Liver (tissue), 9 donors: ENCODE data around the gene GRID2IP. TPM values are rescaled to one million over a fixed set of nuclear protein-coding genes. Genes with fewer than 3 reads are reported as not detected.

Experiments used
- DNase-seq: peaks from one replicate; pipeline ENCODE4 v3.0.0-alpha.2; 2017; ENCODE audit warnings: low spot score
- H3K27ac ChIP-seq, 2 donors: one replicate each; pipeline ENCODE4 v1.7.0; 2013; ENCODE audit warnings: inconsistent platforms in 2 of 2, low read length in 2 of 2, control low read depth in 1 of 2, low read depth in 1 of 2, mild to moderate bottlenecking in 1 of 2
- H3K27me3 ChIP-seq, 4 donors: one replicate each; pipeline versions ENCODE4 v1.6.1 to v1.7.0; 2013; ENCODE audit warnings: low read length in 3 of 4, inconsistent platforms in 1 of 4, mild to moderate bottlenecking in 1 of 4, moderate library complexity in 1 of 4; ENCODE audit not compliant: control insufficient read depth in 4 of 4, insufficient read depth in 4 of 4
- H3K36me3 ChIP-seq, 4 donors: one replicate each; pipeline versions ENCODE4 v1.6.1 to v1.7.0; 2013; ENCODE audit warnings: low read length in 3 of 4, mild to moderate bottlenecking in 3 of 4, low read depth in 1 of 4, moderate library complexity in 1 of 4; ENCODE audit not compliant: control insufficient read depth in 4 of 4, insufficient read depth in 3 of 4
- H3K4me1 ChIP-seq, 4 donors: one replicate each; pipeline versions ENCODE4 v1.6.1 to v1.7.0; 2013; ENCODE audit warnings: low read length in 3 of 4, mild to moderate bottlenecking in 3 of 4, moderate library complexity in 1 of 4; ENCODE audit not compliant: control insufficient read depth in 4 of 4, insufficient read depth in 4 of 4
- H3K4me3 ChIP-seq, 3 donors: one replicate each; pipeline versions ENCODE4 v1.6.1 to v1.7.0; 2013; ENCODE audit warnings: low read length in 3 of 3, control low read depth in 1 of 3, low read depth in 1 of 3, mild to moderate bottlenecking in 1 of 3
- H3K9ac ChIP-seq, 2 donors: one replicate each; pipeline ENCODE4 v1.7.0; 2013; ENCODE audit warnings: low read length in 2 of 2, mild to moderate bottlenecking in 2 of 2, moderate library complexity in 2 of 2, control low read depth in 1 of 2, low read depth in 1 of 2
- H3K9me3 ChIP-seq, 4 donors: one replicate each; pipeline versions ENCODE4 v1.6.1 to v1.7.0; 2013; ENCODE audit warnings: low read length in 3 of 4; ENCODE audit not compliant: control insufficient read depth in 4 of 4
- ATF3 ChIP-seq: IDR thresholded peaks from 2 replicates; pipeline ENCODE4 v1.6.1; 2016; ENCODE audit warnings: antibody characterized with exemption
- CTCF ChIP-seq: fragments of 150-350 bp; IDR thresholded peaks from 2 replicates; pipeline ENCODE4 v1.5.1; 2017; ENCODE audit warnings: improper control_type of control experiment, low read depth, low read length; ENCODE audit not compliant: missing input control
- EGR1 ChIP-seq, 2 donors: IDR thresholded peaks; 2 replicates each; pipeline ENCODE4 v1.6.1; 2016 to 2018; ENCODE audit warnings: antibody characterized with exemption in 2 of 2, low read depth in 2 of 2
- FOXA1 ChIP-seq: IDR thresholded peaks from 2 replicates; pipeline ENCODE4 v1.6.1; 2016; ENCODE audit warnings: antibody characterized with exemption
- FOXA2 ChIP-seq: IDR thresholded peaks from 2 replicates; pipeline ENCODE4 v1.6.1; 2016; ENCODE audit warnings: antibody characterized with exemption
- GABPA ChIP-seq, 2 donors: IDR thresholded peaks in 1 of 2; conservative IDR thresholded peaks in 1 of 2; 2 replicates each; pipeline ENCODE4 v1.6.1; 2016; ENCODE audit warnings: antibody characterized with exemption in 2 of 2, mild to moderate bottlenecking in 1 of 2, moderate library complexity in 1 of 2
- HNF4A ChIP-seq, 2 donors: conservative IDR thresholded peaks; 2 replicates each; pipeline ENCODE4 v1.6.1; 2016; ENCODE audit warnings: antibody characterized with exemption in 2 of 2, mild to moderate bottlenecking in 2 of 2
- HNF4G ChIP-seq: IDR thresholded peaks from 2 replicates; pipeline ENCODE4 v1.6.1; 2016; ENCODE audit warnings: antibody characterized with exemption
- JUND ChIP-seq, 2 donors: IDR thresholded peaks; 2 replicates each; pipeline ENCODE4 v1.6.1; 2016; ENCODE audit warnings: antibody characterized with exemption in 2 of 2
- MAX ChIP-seq: IDR thresholded peaks from 2 replicates; pipeline ENCODE4 v1.6.1; 2016; ENCODE audit warnings: antibody characterized with exemption
- NR2F2 ChIP-seq: IDR thresholded peaks from 2 replicates; pipeline ENCODE4 v1.6.1; 2016; ENCODE audit warnings: antibody characterized with exemption
- RAD21 ChIP-seq, 2 donors: IDR thresholded peaks; 2 replicates each; pipeline ENCODE4 v1.6.1; 2016; ENCODE audit warnings: antibody characterized with exemption in 2 of 2, mild to moderate bottlenecking in 2 of 2
- REST ChIP-seq: IDR thresholded peaks from 2 replicates; pipeline ENCODE4 v1.6.1; 2016; ENCODE audit warnings: antibody characterized with exemption, mild to moderate bottlenecking
- RXRA ChIP-seq, 2 donors: IDR thresholded peaks; 2 replicates each; pipeline ENCODE4 v1.6.1; 2017 to 2018; ENCODE audit warnings: antibody characterized with exemption in 2 of 2, mild to moderate bottlenecking in 1 of 2
- SP1 ChIP-seq: IDR thresholded peaks from 2 replicates; pipeline ENCODE4 v1.6.1; 2018; ENCODE audit warnings: antibody characterized with exemption, mild to moderate bottlenecking
- TAF1 ChIP-seq: conservative IDR thresholded peaks from 2 replicates; pipeline ENCODE4 v1.6.1; 2016; ENCODE audit warnings: antibody characterized with exemption, mild to moderate bottlenecking
- YY1 ChIP-seq: IDR thresholded peaks from 2 replicates; pipeline ENCODE4 v1.6.1; 2016; ENCODE audit warnings: antibody characterized with exemption, mild to moderate bottlenecking
- ZBTB33 ChIP-seq: IDR thresholded peaks from 2 replicates; pipeline ENCODE4 v1.6.1; 2016; ENCODE audit warnings: antibody characterized with exemption
- WGBS: extraction: QIAGEN DNeasy Blood & Tissue Kit; methylation state at CpG from one replicate; pipeline ENCODE4 v1.1.7; 2013; 5-methylcytosine and 5-hydroxymethylcytosine counted together
- polyA plus RNA-seq, 2 donors: library from polyadenylated mRNA; stranded (reverse) in 1 of 2; unstranded in 1 of 2; fragments of 200-250 nt in 1 of 2; fragments of >200 nt in 1 of 2; fragmentation: Nextera tagmentation in 1 of 2; extraction: Ambion mirVana in 1 of 2; gene quantifications; one replicate each; pipeline versions ENCODE4 v1.2.1 to v1.2.3, GENCODE V29; 2013 to 2015
- total RNA-seq, 2 donors: library from RNA; depleted of rRNA; stranded (reverse); fragments of >200 nt; gene quantifications; one replicate each; pipeline ENCODE4 v1.2.3, GENCODE V29; 2014
- donor health status: healthy.
- donor health status: healthy.
- donor health status: healthy.
- donor health status: healthy.
- donor health status: healthy.

GRID2IP gene
- total RNA-seq (under 1 TPM; 0.05 to 0.08 TPM), polyA plus RNA-seq (not detected)

GRCh38 chr7:6551016-6551511 lies at the start of gene GRID2IP:
GRID2IP (minus strand) TSS chr7:6551461; CDS start chr7:6551436, 25 bp downstream.
- Histone ChIP-seq H3K4me1 (peaks cover 0 to 2% (median 0%) of the 10 kb centered on the region in 4 donors), H3K9me3 (no peaks in the 10 kb centered on the region), H3K27ac (no peak within 1 kb of the TSS), H3K27me3 (no peaks in the 10 kb centered on the region), H3K9ac (no peak within 1 kb of the TSS), H3K36me3 (no peaks in the 10 kb centered on the region), H3K4me3 (no peak within 1 kb of the TSS)
- no peak for DNase-seq
- TF ChIP-seq GABPA (IDR thresholded peaks at IDR 0.05 in 1 of 2, conservative IDR thresholded peaks at IDR 0.05 in 1 of 2) (no peak), RAD21 (IDR thresholded peaks at IDR 0.05) (no peak), CTCF (no peak), HNF4A (conservative IDR thresholded peaks at IDR 0.05) (no peak), ZBTB33 (no peak), RXRA (IDR thresholded peaks at IDR 0.05) (no peak), HNF4G (no peak), JUND (IDR thresholded peaks at IDR 0.05) (no peak), SP1 (no peak), FOXA2 (no peak), EGR1 (IDR thresholded peaks at IDR 0.05; ENCODE audit: low read depth in 2 of 2) (no peak), NR2F2 (no peak), YY1 (no peak), ATF3 (no peak), TAF1 (no peak), MAX (no peak), REST (no peak), FOXA1 (no peak)
- 61% methylated on average over 46 of the region's 46 CpGs for WGBS
